ENCODE measurements around the gene MLXIPL.

GRCh38 chr7:73570521-73570920, 53.8 kb downstream of the MLXIPL start:
- TF ChIP-seq CTCF (conservative IDR thresholded peaks at IDR 0.05 in 1 of 2, IDR thresholded peaks at IDR 0.05 in 1 of 2; ENCODE audit: extremely low read depth in 1 of 2, insufficient read depth in 1 of 2, low read depth in 1 of 2, low read length in 2 of 2) (no peak), EZH2 (IDR thresholded peaks at IDR 0.05; ENCODE audit: borderline replicate concordance, low read length) (no peak)

Measured in mammary epithelial cell (primary cell).